Parathyroid adenoma (tissue), 2 donors: ENCODE results near the gene INAFM2.

ENCODE experiments used
- H2AFZ ChIP-seq: fragments of 300-600 bp; sonication (generic); one replicate; pipeline ENCODE4 v1.7.0; 2017; ENCODE audit warnings: antibody characterized with exemption, mild to moderate bottlenecking
- H3K27ac ChIP-seq: fragments of 300-600 bp; sonication (generic); one replicate; pipeline ENCODE4 v1.7.0; 2017
- H3K27me3 ChIP-seq: fragments of 300-600 bp; sonication (generic); one replicate; pipeline ENCODE4 v1.7.0; 2017; ENCODE audit warnings: low read length; ENCODE audit not compliant: control insufficient read depth, insufficient read depth
- H3K36me3 ChIP-seq: fragments of 300-600 bp; sonication (generic); one replicate; pipeline ENCODE4 v1.7.0; 2017; ENCODE audit warnings: low read length; ENCODE audit not compliant: control insufficient read depth, insufficient read depth
- H3K4me1 ChIP-seq: fragments of 300-600 bp; sonication (generic); one replicate; pipeline ENCODE4 v1.7.0; 2017; ENCODE audit warnings: control low read depth
- H3K4me2 ChIP-seq: fragments of 300-600 bp; sonication (generic); one replicate; pipeline ENCODE4 v1.7.0; 2017; ENCODE audit warnings: low read length
- H3K4me3 ChIP-seq: fragments of 300-600 bp; sonication (generic); one replicate; pipeline ENCODE4 v1.7.0; 2017; ENCODE audit warnings: low read depth, low read length
- H3K79me2 ChIP-seq: fragments of 300-600 bp; sonication (generic); one replicate; pipeline ENCODE4 v1.7.0; 2017; ENCODE audit warnings: control low read depth
- H3K9ac ChIP-seq: fragments of 300-600 bp; sonication (generic); one replicate; pipeline ENCODE4 v1.7.0; 2017; ENCODE audit warnings: mild to moderate bottlenecking
- H3K9me3 ChIP-seq: fragments of 300-600 bp; sonication (generic); one replicate; pipeline ENCODE4 v1.7.0; 2017; ENCODE audit warnings: low read length; ENCODE audit not compliant: control insufficient read depth
- TF ChIP-seq, protein P1 (sequence below): fragments of 300-600 bp; sonication (generic); IDR thresholded peaks from one replicate; pipeline ENCODE4 v1.7.0; 2017; ENCODE audit warnings: antibody characterized with exemption, mild to moderate bottlenecking
- donor health status: primary hyperparathyroidism.

INAFM2 gene

DNA sequence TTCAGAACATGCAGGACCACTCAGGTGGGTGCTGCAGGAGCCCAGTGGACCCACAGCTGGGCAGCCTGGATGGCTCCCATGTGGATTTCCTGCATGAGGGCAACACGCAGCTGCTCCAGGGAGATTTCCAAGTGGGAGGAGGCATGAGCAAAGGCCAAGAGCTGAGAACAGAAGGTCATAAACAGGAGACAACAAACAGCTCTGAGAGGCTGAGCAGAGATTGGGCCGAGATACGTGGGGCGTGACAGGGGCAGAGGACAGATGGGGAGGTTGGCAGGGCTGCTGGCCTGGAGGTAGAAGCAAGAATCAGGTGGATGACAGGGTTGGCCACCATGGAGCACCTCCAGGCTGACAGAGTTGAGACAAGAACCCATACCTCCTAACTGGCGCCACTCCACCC, 30.2 kb downstream of the INAFM2 start:
- Histone ChIP-seq H2AFZ (peak overlapping the region; percentile 34), H3K27ac (peak overlapping the region; percentile 22), H3K4me1 (peaks cover 10% of the 10 kb centered on the region), H3K36me3 (no peaks in the 10 kb centered on the region), H3K9me3 (no peaks in the 10 kb centered on the region), H3K4me3 (no peak overlapping the region), H3K79me2 (no peaks in the 10 kb centered on the region), H3K9ac (no peak overlapping the region), H3K27me3 (no peaks in the 10 kb centered on the region), H3K4me2 (no peak overlapping the region)
- TF ChIP-seq, protein P1, sequence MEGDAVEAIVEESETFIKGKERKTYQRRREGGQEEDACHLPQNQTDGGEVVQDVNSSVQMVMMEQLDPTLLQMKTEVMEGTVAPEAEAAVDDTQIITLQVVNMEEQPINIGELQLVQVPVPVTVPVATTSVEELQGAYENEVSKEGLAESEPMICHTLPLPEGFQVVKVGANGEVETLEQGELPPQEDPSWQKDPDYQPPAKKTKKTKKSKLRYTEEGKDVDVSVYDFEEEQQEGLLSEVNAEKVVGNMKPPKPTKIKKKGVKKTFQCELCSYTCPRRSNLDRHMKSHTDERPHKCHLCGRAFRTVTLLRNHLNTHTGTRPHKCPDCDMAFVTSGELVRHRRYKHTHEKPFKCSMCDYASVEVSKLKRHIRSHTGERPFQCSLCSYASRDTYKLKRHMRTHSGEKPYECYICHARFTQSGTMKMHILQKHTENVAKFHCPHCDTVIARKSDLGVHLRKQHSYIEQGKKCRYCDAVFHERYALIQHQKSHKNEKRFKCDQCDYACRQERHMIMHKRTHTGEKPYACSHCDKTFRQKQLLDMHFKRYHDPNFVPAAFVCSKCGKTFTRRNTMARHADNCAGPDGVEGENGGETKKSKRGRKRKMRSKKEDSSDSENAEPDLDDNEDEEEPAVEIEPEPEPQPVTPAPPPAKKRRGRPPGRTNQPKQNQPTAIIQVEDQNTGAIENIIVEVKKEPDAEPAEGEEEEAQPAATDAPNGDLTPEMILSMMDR: no peak

DNA sequence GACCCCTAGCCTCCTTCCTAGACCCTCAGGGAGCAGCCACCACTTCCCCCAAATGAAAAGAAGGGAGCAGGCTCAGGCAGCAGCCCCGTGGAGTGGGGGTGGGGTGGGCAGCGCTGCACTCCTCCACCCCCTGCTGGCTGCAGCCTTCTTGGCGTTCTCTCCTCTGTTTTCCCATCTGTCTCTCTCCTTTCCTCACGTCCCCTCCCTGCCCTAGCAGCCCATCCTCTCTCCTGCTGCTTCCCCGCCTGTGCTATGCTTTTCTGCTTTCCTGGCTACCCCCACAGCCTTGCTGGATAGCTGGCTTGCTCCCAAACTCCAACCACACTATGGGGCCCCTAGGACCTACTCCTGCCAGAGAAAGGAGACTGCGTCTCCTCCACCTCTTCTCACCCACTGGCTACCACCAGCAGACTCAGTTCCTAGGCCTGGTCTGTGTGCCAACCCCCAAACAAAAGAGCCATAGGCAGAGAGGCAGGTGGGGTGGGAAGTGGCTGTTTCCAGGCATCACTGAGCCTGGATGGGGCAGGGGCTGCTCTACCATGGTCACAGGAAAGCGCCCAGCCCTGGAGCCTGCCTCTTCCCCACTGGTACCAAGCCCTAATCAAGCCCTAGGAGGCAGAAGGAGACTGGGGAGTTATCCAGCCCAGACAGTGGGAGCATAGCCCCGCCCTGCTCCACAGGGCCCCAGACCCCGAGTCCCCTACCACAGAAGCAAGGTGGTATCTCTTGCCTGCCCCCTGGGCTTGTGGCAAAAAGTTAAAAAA, 31.1 kb downstream of the INAFM2 start:
- Histone ChIP-seq H3K4me2 (no peak overlapping the region), H3K27ac (no peak overlapping the region), H3K27me3 (no peaks in the 10 kb centered on the region), H3K4me1 (peaks cover 10% of the 10 kb centered on the region), H2AFZ (no peak overlapping the region), H3K9me3 (no peaks in the 10 kb centered on the region), H3K9ac (no peak overlapping the region), H3K36me3 (no peaks in the 10 kb centered on the region), H3K4me3 (no peak overlapping the region), H3K79me2 (no peaks in the 10 kb centered on the region)
- TF ChIP-seq, protein P1: peak; percentile 43

DNA sequence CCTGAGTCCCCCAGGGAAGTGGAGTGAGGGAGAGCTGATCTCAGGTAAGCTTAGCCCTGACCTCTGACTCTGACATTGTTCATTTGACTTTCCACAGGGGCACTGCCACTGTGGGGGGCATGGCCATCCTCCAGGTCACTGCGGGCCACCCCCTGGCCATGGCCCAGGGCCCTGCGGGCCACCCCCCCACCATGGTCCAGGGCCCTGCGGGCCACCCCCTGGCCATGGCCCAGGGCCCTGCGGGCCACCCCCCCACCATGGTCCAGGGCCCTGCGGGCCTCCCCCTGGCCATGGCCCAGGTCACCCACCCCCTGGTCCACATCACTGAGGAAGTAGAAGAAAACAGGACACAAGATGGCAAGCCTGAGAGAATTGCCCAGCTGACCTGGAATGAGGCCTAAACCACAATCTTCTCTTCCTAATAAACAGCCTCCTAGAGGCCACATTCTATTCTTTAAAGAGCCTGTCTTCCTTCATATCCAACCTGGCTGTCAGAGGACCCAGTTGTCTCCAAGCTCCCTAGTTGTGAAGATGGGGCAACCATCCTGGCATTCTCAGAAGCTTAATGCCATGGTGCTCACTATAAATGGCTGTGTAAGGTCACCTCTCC, 32.6 kb downstream of the INAFM2 start:
- H3K27ac ChIP-seq: no peak overlapping the region

DNA sequence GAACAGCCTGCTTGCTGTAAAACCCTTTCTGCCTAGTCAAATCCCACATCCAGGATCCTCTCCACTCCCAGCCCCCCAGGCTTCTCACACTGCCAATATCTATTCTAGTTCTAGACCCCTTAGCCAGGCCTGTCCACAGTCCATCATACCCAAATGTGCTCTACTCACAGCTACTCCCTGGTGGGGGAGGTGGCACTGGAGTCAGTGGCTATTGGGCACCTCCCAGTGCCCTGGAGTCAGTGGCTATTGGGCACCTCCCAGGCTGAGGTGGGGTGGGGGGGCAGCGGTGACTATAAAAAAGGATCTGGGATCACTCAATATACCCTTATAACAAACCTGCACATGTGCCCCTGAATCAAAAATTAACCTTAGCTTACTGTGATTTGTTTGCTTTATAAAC, 33.8 kb downstream of the INAFM2 start:
- Histone ChIP-seq H3K4me3 (no peak overlapping the region), H3K27ac (no peak overlapping the region), H3K79me2 (no peaks in the 10 kb centered on the region), H3K36me3 (no peaks in the 10 kb centered on the region), H3K9me3 (no peaks in the 10 kb centered on the region), H3K4me1 (peaks cover 10% of the 10 kb centered on the region), H3K27me3 (no peaks in the 10 kb centered on the region), H2AFZ (peak overlapping the region; percentile 65), H3K9ac (no peak overlapping the region), H3K4me2 (no peak overlapping the region)
- TF ChIP-seq, protein P1: no peak

More for the DNA sequence above, 32.6 kb downstream of the INAFM2 start:
- Histone ChIP-seq H3K4me3 (no peak overlapping the region), H3K9me3 (no peaks in the 10 kb centered on the region), H3K79me2 (no peaks in the 10 kb centered on the region), H3K9ac (no peak overlapping the region), H2AFZ (no peak overlapping the region), H3K4me2 (no peak overlapping the region), H3K36me3 (no peaks in the 10 kb centered on the region), H3K4me1 (peaks cover 10% of the 10 kb centered on the region), H3K27me3 (no peaks in the 10 kb centered on the region)
- TF ChIP-seq, protein P1: no peak
